Epithelial cell of umbilical artery (primary cell): ENCODE results near the gene TTC27. TPM values are rescaled to one million over a fixed set of nuclear protein-coding genes. Genes with fewer than 3 reads are reported as not detected.

Source experiments
- total RNA-seq: library from RNA; depleted of rRNA; stranded (reverse); fragments of >200 nt; gene quantifications from 2 replicates; pipeline ENCODE4 v1.2.3, GENCODE V29; 2014

TTC27 gene
- total RNA-seq, result 22.7 and 31.8 TPM in 2 replicates

DNA sequence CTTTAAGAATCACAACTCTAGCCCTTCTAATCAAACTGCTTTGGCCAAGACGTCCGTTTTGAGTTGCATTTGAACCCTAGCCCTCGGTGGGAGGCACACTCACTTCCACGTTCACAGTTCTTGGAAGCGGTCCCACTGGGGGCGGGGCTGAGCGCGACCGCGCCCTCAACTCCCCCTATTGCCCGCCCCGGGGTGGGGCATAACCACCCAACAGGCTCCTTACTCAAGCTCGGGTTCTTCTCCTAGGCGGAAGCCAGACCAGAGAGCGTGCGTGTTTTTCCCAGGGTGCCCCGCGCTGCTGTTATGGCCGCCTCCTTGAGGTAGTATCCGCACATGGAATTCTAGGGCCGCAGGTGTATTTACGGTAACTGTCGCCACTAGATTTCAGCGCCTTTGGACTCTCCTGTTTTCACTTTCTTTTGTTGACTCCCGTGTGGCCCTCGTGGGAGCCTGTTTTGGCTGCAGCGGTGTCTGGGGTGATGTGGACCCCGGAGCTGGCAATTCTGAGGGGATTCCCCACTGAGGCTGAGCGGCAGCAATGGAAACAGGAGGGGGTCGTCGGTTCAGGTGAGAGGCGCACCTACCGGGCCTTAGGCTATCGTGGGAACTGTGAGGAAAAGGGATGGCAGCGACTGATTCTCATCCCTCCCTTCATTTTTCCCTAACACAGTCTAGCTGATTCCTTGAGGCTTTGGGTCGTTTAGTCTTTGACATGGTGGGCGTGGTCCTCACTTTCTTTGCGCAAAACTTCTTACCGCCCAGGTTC, at the start of gene TTC27:
Gene TTC27, plus strand, starts transcription at position 237 of the 766 bp plus-strand sequence. Its CDS starts 243 bp downstream, at position 480.

